Right lobe of liver (tissue), 6 donors: ENCODE data around the gene GRIP1. TPM values are rescaled to one million over a fixed set of nuclear protein-coding genes. Genes with fewer than 3 reads are reported as not detected.

ENCODE experiments used
- ATAC-seq, 4 donors: fragments of 200-7000 bp; cut with Tn5 transposase; one replicate each; pipeline ENCODE4 v1.9.1; 2020; ENCODE audit warnings: mild to moderate bottlenecking in 4 of 4, moderate library complexity in 4 of 4
- DNase-seq, 3 donors: peaks; one replicate each; pipeline ENCODE4 v3.0.0-alpha.2; 2020
- H3K27ac ChIP-seq, 3 donors: fragments of 200-600 bp; one replicate each; pipeline ENCODE4 v1.8.0; 2022
- H3K27me3 ChIP-seq, 2 donors: fragments of 200-600 bp; one replicate each; pipeline ENCODE4 v1.8.0; 2022
- H3K36me3 ChIP-seq, 4 donors: fragments of 200-600 bp; sonication (generic) in 1 of 4; one replicate each; pipeline versions ENCODE4 v1.5.1 to v1.8.0; 2017 to 2022; ENCODE audit warnings: control low read depth in 1 of 4
- H3K4me1 ChIP-seq, 4 donors: fragments of 200-600 bp; sonication (generic) in 1 of 4; one replicate each; pipeline versions ENCODE4 v1.5.1 to v1.8.0; 2017 to 2022; ENCODE audit warnings: control low read depth in 1 of 4
- H3K4me3 ChIP-seq, 3 donors: fragments of 200-600 bp; one replicate each; pipeline ENCODE4 v1.8.0; 2022
- H3K9me3 ChIP-seq, 4 donors: fragments of 200-600 bp; sonication (generic) in 1 of 4; one replicate each; pipeline versions ENCODE4 v1.5.1 to v1.8.0; 2017 to 2022; ENCODE audit warnings: control low read depth in 1 of 4
- CTCF ChIP-seq, 4 donors: fragments of 200-600 bp in 3 of 4; fragments of 450-650 bp in 1 of 4; IDR thresholded peaks; one replicate each; pipeline versions ENCODE4 v1.5.1 to v1.8.0; 2016 to 2022; ENCODE audit warnings: antibody characterized with exemption in 4 of 4, mild to moderate bottlenecking in 2 of 4
- POLR2A ChIP-seq: fragments of 450-650 bp; IDR thresholded peaks from one replicate; pipeline ENCODE4 v1.6.1; 2017; ENCODE audit warnings: antibody characterized with exemption, mild to moderate bottlenecking
- WGBS: methylation state at CpG from one replicate; pipeline ENCODE4 v1.1.6; 2018; ENCODE audit warnings: low coverage, low lambda C conversion rate; ENCODE audit not compliant: insufficient coverage; ENCODE audit errors: missing lambda C conversion rate; 5-methylcytosine and 5-hydroxymethylcytosine counted together
- intact Hi-C, 2 donors: fragments of 100-400 bp; cut with DNase I; formaldehyde crosslinking; loops; one replicate each; pipeline versions ENCODE4 v1.11.2 to v1.14.1; 2022
- total RNA-seq, 6 experiments: library from RNA; depleted of rRNA in 2 of 6; stranded (reverse); fragments of >200 nt in 2 of 6; fragmentation: NEBNext Ultra II Directional in 3 of 6; extraction: Animal tissue kit (Norgen Biotek cat#: 25700) in 3 of 6; gene quantifications; one replicate each; pipeline versions ENCODE4 v1.1.0 to v1.2.4, GENCODE V29; 2016 to 2023
- donor health status: DM: no; HTN: yes; CAD: no.
- donor health status: DM: no; HTN: no; CAD: no.
- donor health status: DM: no; HTN: no; CAD: no.
- donor health status: DM: no; HTN: yes; CAD: no.
- donor health status: DM: no; HTN: yes; CAD: no.

GRIP1 gene
- total RNA-seq, 6 experiments from 2014 or later: 0.22 to 0.78 (median 0.26) TPM; not detected in 3

DNA sequence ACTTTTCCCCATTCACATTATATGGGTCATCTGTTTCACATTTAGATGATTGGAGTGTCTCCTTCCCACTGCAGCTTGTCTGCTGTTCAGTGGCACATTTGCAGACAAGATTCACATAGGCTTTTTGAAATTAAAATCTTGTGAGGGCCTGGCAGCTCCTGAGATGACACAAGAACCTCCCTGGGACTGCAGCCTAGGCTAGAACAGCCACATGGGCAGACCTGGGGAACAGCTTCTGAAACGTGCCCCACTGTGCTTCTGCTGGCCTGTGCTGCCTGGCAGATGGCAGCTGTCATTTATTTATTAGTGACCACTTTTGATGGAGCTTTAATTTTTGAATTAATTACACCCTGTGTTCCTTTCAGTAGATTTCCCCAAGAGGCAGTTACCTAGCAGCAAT is 137.4 kb downstream of the GRIP1 start:
- H3K4me3 ChIP-seq: no peak overlapping the region
- no peaks in the 10 kb centered on the region for H3K4me1 ChIP-seq
- ATAC-seq (no peak), DNase-seq (no peak)
- TF ChIP-seq POLR2A (no peak), CTCF (IDR thresholded peaks at IDR 0.05) (no peak)
- no peaks in the 10 kb centered on the region for H3K36me3 ChIP-seq
- no peak overlapping the region for H3K27ac ChIP-seq
- no peaks in the 10 kb centered on the region for H3K9me3 ChIP-seq
- 17% methylated on average over 1 of the region's 1 CpG for WGBS
- H3K27me3 ChIP-seq: no peaks in the 10 kb centered on the region
- intact Hi-C loops: no loop called here

GRCh38 chr12:66539431-66539830 is 139.4 kb downstream of the GRIP1 start:
- no peaks in the 10 kb centered on the region for H3K4me1 ChIP-seq
- DNase-seq (no peak), ATAC-seq (no peak)
- H3K27ac ChIP-seq: no peak overlapping the region
- H3K36me3 ChIP-seq: no peaks in the 10 kb centered on the region
- intact Hi-C loops: no loop called here
- H3K27me3 ChIP-seq: no peaks in the 10 kb centered on the region
- no peaks in the 10 kb centered on the region for H3K9me3 ChIP-seq
- TF ChIP-seq CTCF (IDR thresholded peaks at IDR 0.05) (no peak), POLR2A (no peak)
- H3K4me3 ChIP-seq: no peak overlapping the region

- intact Hi-C loops: no loop called here
- H3K4me3 ChIP-seq: no peak overlapping the region
- no peaks in the 10 kb centered on the region for H3K27me3 ChIP-seq
- 76% methylated on average over 4 of the region's 4 CpGs for WGBS
- no peaks in the 10 kb centered on the region for H3K9me3 ChIP-seq
- no peak overlapping the region for H3K27ac ChIP-seq
- DNase-seq (no peak), ATAC-seq (no peak)
- TF ChIP-seq CTCF (IDR thresholded peaks at IDR 0.05) (no peak), POLR2A (no peak)
- no peaks in the 10 kb centered on the region for H3K4me1 ChIP-seq
- H3K36me3 ChIP-seq: no peaks in the 10 kb centered on the region
Observed at GRCh38 chr12:66538970-66539369, 139.9 kb downstream of the GRIP1 start.

DNA sequence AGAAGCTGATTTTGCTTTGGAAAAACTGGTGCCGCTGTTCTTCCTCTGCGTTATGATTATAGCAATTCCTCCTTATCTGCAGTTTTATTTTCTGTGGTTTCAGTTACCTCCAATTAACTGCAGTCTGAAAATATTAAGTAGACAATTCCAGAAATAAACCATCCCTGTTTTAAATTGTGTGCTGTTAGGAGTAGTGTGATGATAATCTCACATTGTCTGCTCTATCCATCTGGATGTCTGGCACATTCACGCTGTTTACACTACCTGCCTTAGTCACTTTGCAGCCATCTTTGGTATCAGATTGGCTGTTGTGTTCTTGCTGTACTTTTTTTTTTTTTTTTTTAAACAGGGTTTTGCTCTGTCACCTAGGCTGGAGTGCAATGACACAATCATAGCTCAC is 141.0 kb downstream of the GRIP1 start:
- TF ChIP-seq CTCF (IDR thresholded peaks at IDR 0.05) (no peak), POLR2A (no peak)
- H3K27me3 ChIP-seq: no peaks in the 10 kb centered on the region
- H3K9me3 ChIP-seq: no peaks in the 10 kb centered on the region
- H3K36me3 ChIP-seq: no peaks in the 10 kb centered on the region
- H3K4me1 ChIP-seq: no peaks in the 10 kb centered on the region
- H3K4me3 ChIP-seq: no peak overlapping the region
- ATAC-seq (no peak), DNase-seq (no peak)
- intact Hi-C loops: no loop called here
- no peak overlapping the region for H3K27ac ChIP-seq
- 81% methylated on average over 3 of the region's 3 CpGs for WGBS

DNA sequence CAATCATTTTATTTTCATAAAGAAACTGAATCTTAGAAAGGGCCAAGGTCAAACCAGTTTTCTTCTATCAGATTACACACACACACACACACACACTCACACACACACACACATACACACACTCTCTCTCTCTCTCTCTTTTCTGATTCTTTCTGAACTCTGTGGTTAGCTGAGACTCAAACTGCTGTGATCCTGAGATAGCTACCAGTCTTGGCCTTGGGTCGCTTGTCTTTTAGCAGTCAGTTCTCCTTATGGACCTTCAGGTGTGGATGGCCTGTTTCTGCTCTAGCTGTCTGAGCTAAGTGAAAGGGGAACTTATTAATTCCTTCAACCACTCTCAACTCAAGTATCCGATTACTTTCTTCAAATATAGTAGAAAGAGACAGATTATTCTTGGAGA is 145.1 kb downstream of the GRIP1 start:
- intact Hi-C loops: no loop called here
- Histone ChIP-seq H3K9me3 (no peaks in the 10 kb centered on the region), H3K4me3 (no peak overlapping the region), H3K27ac (no peak overlapping the region), H3K4me1 (no peaks in the 10 kb centered on the region), H3K36me3 (no peaks in the 10 kb centered on the region), H3K27me3 (no peaks in the 10 kb centered on the region)
- TF ChIP-seq CTCF (IDR thresholded peaks at IDR 0.05) (no peak), POLR2A (no peak)
- WGBS: 55% methylated on average over 2 of the region's 2 CpGs
- no peak for ATAC-seq
- no peak for DNase-seq
